ENCODE data around the gene IMMP2L.

IMMP2L gene

GRCh38 chr7:110774071-110774470, 788.2 kb downstream of the IMMP2L start:
- no peak overlapping the region for H3K4me2 ChIP-seq (ENCODE audit: low read depth, low read length, poor library complexity, severe bottlenecking)
- H3F3A ChIP-seq (ENCODE audit: low read depth), result no peaks in the 10 kb centered on the region
- no peaks in the 10 kb centered on the region for H3K79me2 ChIP-seq (ENCODE audit: insufficient read depth, low read length)
- no peak for TF ChIP-seq EZH2phosphoT487 (IDR thresholded peaks at IDR 0.05; ENCODE audit: borderline replicate concordance)
- H3K9me3 ChIP-seq (ENCODE audit: insufficient read depth, low read depth, low read length), result no peaks in the 10 kb centered on the region
- no peaks in the 10 kb centered on the region for H4K20me1 ChIP-seq (ENCODE audit: insufficient read depth, low read length, poor library complexity, severe bottlenecking)
- no peaks in the 10 kb centered on the region for H3K9me2 ChIP-seq (replicated peaks; ENCODE audit: low read depth, low read length)
- H3K36me3 ChIP-seq (ENCODE audit: insufficient read depth, low read length), result no peaks in the 10 kb centered on the region
- H3K9ac ChIP-seq (ENCODE audit: low read depth, low read length, poor library complexity, severe bottlenecking), result no peak overlapping the region
- no peak overlapping the region for H2AFZ ChIP-seq (ENCODE audit: low read length)
- H3K27me3 ChIP-seq (ENCODE audit: insufficient read depth, low read length, poor library complexity, severe bottlenecking), result no peaks in the 10 kb centered on the region
- H3K4me1 ChIP-seq (ENCODE audit: insufficient read depth, low read length, poor library complexity, severe bottlenecking), result no peaks in the 10 kb centered on the region
- no peak overlapping the region for H3K4me3 ChIP-seq (ENCODE audit: low read length, poor library complexity, severe bottlenecking)

GRCh38 chr7:110772615-110773014, 789.7 kb downstream of the IMMP2L start:
- H3K4me1 ChIP-seq (ENCODE audit: insufficient read depth, low read length, poor library complexity, severe bottlenecking), result no peaks in the 10 kb centered on the region
- H4K20me1 ChIP-seq (ENCODE audit: insufficient read depth, low read length, poor library complexity, severe bottlenecking), result no peaks in the 10 kb centered on the region
- TF ChIP-seq EZH2phosphoT487 (IDR thresholded peaks at IDR 0.05; ENCODE audit: borderline replicate concordance) (no peak), CTCF (conservative IDR thresholded peaks at IDR 0.05; ENCODE audit: low read length) (no peak)
- no peaks in the 10 kb centered on the region for H3K36me3 ChIP-seq (ENCODE audit: insufficient read depth, low read length)
- no peak overlapping the region for H3K4me2 ChIP-seq (ENCODE audit: low read depth, low read length, poor library complexity, severe bottlenecking)
- H3K79me2 ChIP-seq (ENCODE audit: insufficient read depth, low read length), result no peaks in the 10 kb centered on the region
- no peaks in the 10 kb centered on the region for H3K9me3 ChIP-seq (ENCODE audit: insufficient read depth, low read depth, low read length)
- no peaks in the 10 kb centered on the region for H3K9me2 ChIP-seq (replicated peaks; ENCODE audit: low read depth, low read length)
- no peaks in the 10 kb centered on the region for H3K27me3 ChIP-seq (ENCODE audit: insufficient read depth, low read length, poor library complexity, severe bottlenecking)
- H3F3A ChIP-seq (ENCODE audit: low read depth), result no peaks in the 10 kb centered on the region
- H3K9ac ChIP-seq (ENCODE audit: low read depth, low read length, poor library complexity, severe bottlenecking), result no peak overlapping the region
- no peak overlapping the region for H2AFZ ChIP-seq (ENCODE audit: low read length)
- H3K4me3 ChIP-seq (ENCODE audit: low read length, poor library complexity, severe bottlenecking), result no peak overlapping the region

- H3K36me3 ChIP-seq (ENCODE audit: insufficient read depth, low read length), result no peaks in the 10 kb centered on the region
- H3K79me2 ChIP-seq (ENCODE audit: insufficient read depth, low read length), result no peaks in the 10 kb centered on the region
- H3K9me3 ChIP-seq (ENCODE audit: insufficient read depth, low read depth, low read length), result no peaks in the 10 kb centered on the region
- no peaks in the 10 kb centered on the region for H3F3A ChIP-seq (ENCODE audit: low read depth)
- no peaks in the 10 kb centered on the region for H3K4me1 ChIP-seq (ENCODE audit: insufficient read depth, low read length, poor library complexity, severe bottlenecking)
- H3K9ac ChIP-seq (ENCODE audit: low read depth, low read length, poor library complexity, severe bottlenecking), result no peak overlapping the region
- H3K27me3 ChIP-seq (ENCODE audit: insufficient read depth, low read length, poor library complexity, severe bottlenecking), result no peaks in the 10 kb centered on the region
- no peaks in the 10 kb centered on the region for H4K20me1 ChIP-seq (ENCODE audit: insufficient read depth, low read length, poor library complexity, severe bottlenecking)
- TF ChIP-seq CTCF (conservative IDR thresholded peaks at IDR 0.05; ENCODE audit: low read length) (no peak), EZH2phosphoT487 (IDR thresholded peaks at IDR 0.05; ENCODE audit: borderline replicate concordance) (no peak)
- no peak overlapping the region for H2AFZ ChIP-seq (ENCODE audit: low read length)
- no peak overlapping the region for H3K4me2 ChIP-seq (ENCODE audit: low read depth, low read length, poor library complexity, severe bottlenecking)
- no peak overlapping the region for H3K4me3 ChIP-seq (ENCODE audit: low read length, poor library complexity, severe bottlenecking)
- H3K9me2 ChIP-seq (replicated peaks; ENCODE audit: low read depth, low read length), result no peaks in the 10 kb centered on the region
These were observed 790.6 kb downstream of the IMMP2L start for GRCh38 chr7:110771717-110772116.

GRCh38 chr7:110767550-110768110, 794.7 kb downstream of the IMMP2L start:
- H3K9me3 ChIP-seq (ENCODE audit: insufficient read depth, low read depth, low read length), result no peaks in the 10 kb centered on the region
- no peaks in the 10 kb centered on the region for H3K27me3 ChIP-seq (ENCODE audit: insufficient read depth, low read length, poor library complexity, severe bottlenecking)
- TF ChIP-seq EZH2phosphoT487 (IDR thresholded peaks at IDR 0.05; ENCODE audit: borderline replicate concordance) (no peak), CTCF (conservative IDR thresholded peaks at IDR 0.05; ENCODE audit: low read length) (no peak)
- no peaks in the 10 kb centered on the region for H3K79me2 ChIP-seq (ENCODE audit: insufficient read depth, low read length)
- H3K4me1 ChIP-seq (ENCODE audit: insufficient read depth, low read length, poor library complexity, severe bottlenecking), result no peaks in the 10 kb centered on the region
- H3K9me2 ChIP-seq (replicated peaks; ENCODE audit: low read depth, low read length), result no peaks in the 10 kb centered on the region
- H3F3A ChIP-seq (ENCODE audit: low read depth), result no peaks in the 10 kb centered on the region
- H3K9ac ChIP-seq (ENCODE audit: low read depth, low read length, poor library complexity, severe bottlenecking), result no peak overlapping the region
- no peaks in the 10 kb centered on the region for H3K36me3 ChIP-seq (ENCODE audit: insufficient read depth, low read length)
- H3K4me3 ChIP-seq (ENCODE audit: low read length, poor library complexity, severe bottlenecking), result no peak overlapping the region
- H3K4me2 ChIP-seq (ENCODE audit: low read depth, low read length, poor library complexity, severe bottlenecking), result no peak overlapping the region
- no peak overlapping the region for H2AFZ ChIP-seq (ENCODE audit: low read length)
- H4K20me1 ChIP-seq (ENCODE audit: insufficient read depth, low read length, poor library complexity, severe bottlenecking), result no peaks in the 10 kb centered on the region

Data from Loucy (cell line).